H54 (cell line): ENCODE results near the gene STIP1.
A peak's percentile ranks its signal among the peaks of the same experiment; 100 is the strongest.
"Not testable (repeated sequence)": the region's sequence is repeated elsewhere in the genome, so short reads cannot be mapped to it uniquely, and the experiment has no call there.

Experiments used
- DNase-seq: peaks from one replicate; pipeline ENCODE4 v3.0.0; 2011; ENCODE audit warnings: low spot score, mixed read lengths; ENCODE audit not compliant: insufficient read length
- FAIRE-seq: peaks from 3 replicates; lab custom pipeline; 2011; peaks lifted over from hg19 to GRCh38; lab: Jason Lieb, UNC
- POLR2A ChIP-seq: IDR thresholded peaks from 2 replicates; pipeline ENCODE4 v1.6.1; 2011; ENCODE audit warnings: low read depth, mild to moderate bottlenecking, low read length

Gene STIP1

DNA sequence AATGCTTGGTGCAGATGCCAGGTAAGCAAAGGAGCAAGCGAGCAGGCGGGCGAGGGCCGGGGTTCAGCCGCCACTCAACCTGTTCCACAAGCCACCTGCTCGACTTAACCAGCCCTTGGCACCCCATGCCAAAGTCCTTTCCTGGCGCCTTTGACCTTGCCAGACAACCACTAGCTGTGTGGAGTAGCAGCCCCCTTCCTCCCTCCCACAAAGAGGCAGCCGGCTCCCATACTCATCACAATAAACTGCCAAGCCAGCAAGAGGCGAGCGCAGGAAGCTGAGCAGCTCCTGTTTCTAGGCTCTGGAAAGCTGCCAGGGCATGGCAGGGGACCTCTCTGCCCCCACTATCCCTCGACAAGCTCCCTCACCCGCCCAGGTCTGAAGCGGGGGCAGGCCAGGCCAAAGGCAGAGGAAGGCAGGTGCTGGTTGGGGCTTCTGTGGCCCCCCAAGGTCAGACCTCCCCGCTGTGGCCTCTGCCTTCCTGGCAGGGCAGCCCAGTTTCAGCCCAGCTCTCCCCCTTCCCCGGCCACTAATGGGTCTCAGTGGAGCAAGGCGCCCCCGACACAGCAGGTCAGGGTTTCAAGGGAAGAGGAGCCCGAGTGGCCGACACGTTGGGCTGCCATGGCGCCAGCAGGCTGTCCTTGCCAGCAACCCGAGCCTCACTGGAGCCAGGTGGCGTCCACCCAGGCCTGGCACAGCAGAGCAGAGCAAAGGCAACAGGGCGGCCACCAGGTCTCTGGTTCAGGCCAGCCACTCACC, 35.3 kb upstream of the STIP1 start:
- FAIRE-seq (no peak), DNase-seq (no peak)
- TF ChIP-seq POLR2A, result no peak

DNA sequence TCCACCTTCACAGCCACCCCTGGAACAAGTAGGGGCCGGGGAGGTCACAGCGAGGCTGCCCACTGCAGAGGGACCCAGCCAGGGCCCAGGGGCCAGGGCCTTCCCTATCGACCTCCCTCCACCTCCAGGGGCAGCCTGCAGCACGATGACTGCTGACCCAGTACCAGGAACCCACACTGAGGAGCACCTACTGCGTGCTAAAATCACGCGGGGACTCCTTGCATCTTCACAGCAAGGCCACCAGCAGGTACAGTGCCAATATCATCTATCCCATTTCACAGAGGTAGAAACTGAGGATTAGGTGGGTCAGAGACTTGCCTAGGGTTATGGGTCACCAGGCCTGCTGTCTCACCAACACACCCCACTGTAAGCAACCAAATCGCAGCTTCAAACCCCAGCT, 34.6 kb upstream of the STIP1 start:
- DNase-seq (no peak), FAIRE-seq (no peak)

GRCh38 chr11:64152841-64153691, 32.9 kb upstream of the STIP1 start:
- peak; percentile 94 for DNase-seq
- FAIRE-seq, result no peak
- TF ChIP-seq POLR2A, result no peak

More for the DNA sequence above, 34.6 kb upstream of the STIP1 start:
- no peak for TF ChIP-seq POLR2A

GRCh38 chr11:64153812-64154211, 32.2 kb upstream of the STIP1 start:
- DNase-seq (no peak), FAIRE-seq (no peak)
- TF ChIP-seq POLR2A, result no peak

- no peak for TF ChIP-seq POLR2A
- DNase-seq (no peak), FAIRE-seq (no peak)
These were observed 29.5 kb upstream of the STIP1 start for GRCh38 chr11:64156235-64157011.

GRCh38 chr11:64157631-64158394, 28.2 kb upstream of the STIP1 start:
- no peak for FAIRE-seq
- TF ChIP-seq POLR2A, result no peak
- DNase-seq, result no peak

DNA sequence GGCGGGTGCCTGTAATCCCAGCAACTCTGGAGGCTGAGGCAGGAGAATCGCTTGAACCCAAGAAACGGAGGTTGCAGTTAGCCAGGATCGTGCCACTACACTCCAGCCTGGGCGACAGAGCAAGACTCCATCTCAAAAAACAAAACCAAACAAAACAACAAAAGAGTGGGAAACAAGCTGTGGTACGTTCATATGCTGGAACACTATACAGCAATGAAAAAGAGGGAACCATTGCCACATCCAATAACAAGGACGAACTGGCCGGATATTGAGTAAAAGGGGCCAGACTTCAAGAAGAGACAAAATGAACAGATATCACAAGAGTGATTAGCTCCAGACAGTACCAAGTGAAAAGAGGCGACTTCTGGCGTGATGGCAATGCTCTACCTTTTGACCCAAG, 24.9 kb upstream of the STIP1 start:
- no peak for FAIRE-seq
- TF ChIP-seq POLR2A, result no peak
- DNase-seq, result no peak

GRCh38 chr11:64162769-64163168, 23.2 kb upstream of the STIP1 start:
- DNase-seq, FAIRE-seq: not testable (repeated sequence)

- DNase-seq, result no peak
- no peak for TF ChIP-seq POLR2A
- FAIRE-seq, result no peak
These were observed 22.0 kb upstream of the STIP1 start for GRCh38 chr11:64163951-64164350.

GRCh38 chr11:64164392-64165312, 21.3 kb upstream of the STIP1 start:
- FAIRE-seq (no peak), DNase-seq (no peak)
- no peak for TF ChIP-seq POLR2A

- no peak for FAIRE-seq
These were observed 20.5 kb upstream of the STIP1 start for GRCh38 chr11:64165481-64165841.

More at GRCh38 chr11:64165481-64165841, 20.5 kb upstream of the STIP1 start:
- no peak for TF ChIP-seq POLR2A
- no peak for DNase-seq
